Umbilical cord (tissue), 2 donors: ENCODE data around the gene CNTNAP5. TPM values are rescaled to one million over a fixed set of nuclear protein-coding genes. Genes with fewer than 3 reads are reported as not detected.

Source experiments
- DNase-seq: peaks from one replicate; pipeline ENCODE4 v3.0.0-alpha.2; 2015; ENCODE audit warnings: low spot score
- total RNA-seq: library from RNA; depleted of rRNA; stranded (reverse); fragments of >200 nt; gene quantifications from one replicate; pipeline ENCODE4 v1.2.3, GENCODE V29; 2014; ENCODE audit warnings: low replicate concordance; ENCODE audit not compliant: insufficient read depth

The CNTNAP5 gene
- total RNA-seq, 1 donor from 2014 or later: 2.6 TPM

GRCh38 chr2:124151691-124152090 lies 126.6 kb downstream of the CNTNAP5 start:
- DNase-seq: no peak

- no peak for DNase-seq
Observed at GRCh38 chr2:124153713-124154112, 128.6 kb downstream of the CNTNAP5 start.

GRCh38 chr2:124159166-124159565 lies 134.1 kb downstream of the CNTNAP5 start:
- no peak for DNase-seq

- DNase-seq: no peak
Observed at GRCh38 chr2:124161542-124161941, 136.5 kb downstream of the CNTNAP5 start.

GRCh38 chr2:124162256-124162655 lies 137.2 kb downstream of the CNTNAP5 start:
- DNase-seq: no peak

GRCh38 chr2:124163840-124164239 lies 138.8 kb downstream of the CNTNAP5 start:
- no peak for DNase-seq

GRCh38 chr2:124165698-124166097 lies 140.6 kb downstream of the CNTNAP5 start:
- no peak for DNase-seq

GRCh38 chr2:124171472-124172063 lies 146.5 kb downstream of the CNTNAP5 start:
- no peak for DNase-seq

GRCh38 chr2:124178719-124179118 lies 153.6 kb downstream of the CNTNAP5 start:
- DNase-seq: no peak

GRCh38 chr2:124180635-124181034 lies 155.5 kb downstream of the CNTNAP5 start:
- DNase-seq: peak; percentile 19

GRCh38 chr2:124186801-124187200 lies 161.7 kb downstream of the CNTNAP5 start:
- no peak for DNase-seq

GRCh38 chr2:124187948-124188347 lies 162.9 kb downstream of the CNTNAP5 start:
- DNase-seq: no peak

- DNase-seq: no peak
Observed at GRCh38 chr2:124193706-124194105, 168.6 kb downstream of the CNTNAP5 start.

GRCh38 chr2:124201713-124202112 lies 176.6 kb downstream of the CNTNAP5 start:
- DNase-seq: no peak

- no peak for DNase-seq
Observed at GRCh38 chr2:124209441-124209840, 184.4 kb downstream of the CNTNAP5 start.

GRCh38 chr2:124211461-124211860 lies 186.4 kb downstream of the CNTNAP5 start:
- DNase-seq: no peak

GRCh38 chr2:124213977-124214587 lies 189.0 kb downstream of the CNTNAP5 start:
- no peak for DNase-seq

- no peak for DNase-seq
Observed at GRCh38 chr2:124246170-124246569, 221.1 kb downstream of the CNTNAP5 start.

- peak; percentile 46 for DNase-seq
Observed at GRCh38 chr2:124248386-124248785, 223.3 kb downstream of the CNTNAP5 start.

GRCh38 chr2:124250433-124250832 lies 225.3 kb downstream of the CNTNAP5 start:
- no peak for DNase-seq

- DNase-seq: peak; percentile 52
Observed at GRCh38 chr2:124254621-124255020, 229.5 kb downstream of the CNTNAP5 start.

- DNase-seq: no peak
Observed at GRCh38 chr2:124257120-124257519, 232.0 kb downstream of the CNTNAP5 start.

GRCh38 chr2:124258140-124258880 lies 233.2 kb downstream of the CNTNAP5 start:
- DNase-seq: no peak
